GM10266 (cell line): ENCODE measurements around the gene CACFD1.

Experiments
- DNase-seq: peaks from one replicate; pipeline ENCODE4 v3.0.0; 2012; ENCODE audit errors: extremely low spot score
- CTCF ChIP-seq: IDR thresholded peaks from 2 replicates; pipeline ENCODE4 v1.5.1; 2012; ENCODE audit warnings: mild to moderate bottlenecking, low read depth; ENCODE audit not compliant: control insufficient read depth, insufficient read depth; ENCODE audit errors: missing control alignments

CACFD1 gene

GRCh38 chr9:133476941-133477340 lies 17.2 kb downstream of the CACFD1 start:
- no peak for TF ChIP-seq CTCF
- no peak for DNase-seq

GRCh38 chr9:133477461-133477860 lies 17.7 kb downstream of the CACFD1 start:
- no peak for DNase-seq
- no peak for TF ChIP-seq CTCF

- no peak for TF ChIP-seq CTCF
- DNase-seq = peak; percentile 76
Observed at GRCh38 chr9:133477992-133478850, 18.4 kb downstream of the CACFD1 start.

- DNase-seq = peak; percentile 98
- no peak for TF ChIP-seq CTCF
Observed at GRCh38 chr9:133478851-133479711, 19.3 kb downstream of the CACFD1 start, which contains the start of gene SLC2A6. Gene SLC2A6 (minus strand): TSS chr9:133479099. CDS start chr9:133479059, 40 bp downstream.

GRCh38 chr9:133483611-133484010 lies 23.8 kb downstream of the CACFD1 start:
- TF ChIP-seq CTCF = no peak
- DNase-seq = no peak

GRCh38 chr9:133484671-133485437 lies 25.1 kb downstream of the CACFD1 start:
- DNase-seq = no peak

More at GRCh38 chr9:133484671-133485437, 25.1 kb downstream of the CACFD1 start:
- no peak for TF ChIP-seq CTCF
